Mammary epithelial cell (primary cell): ENCODE measurements around the gene ADGRL3.

ENCODE experiments used
- EZH2 ChIP-seq: IDR thresholded peaks from 2 replicates; pipeline ENCODE4 v1.6.1; 2012; ENCODE audit warnings: low read length, inconsistent platforms, borderline replicate concordance
- TF ChIP-seq, protein P1 (sequence below), 2 donors: IDR thresholded peaks in 1 of 2; conservative IDR thresholded peaks in 1 of 2; 2 replicates each; pipeline ENCODE4 v1.5.1; 2011 to 2012; ENCODE audit warnings: inconsistent platforms in 2 of 2, low read length in 2 of 2, mild to moderate bottlenecking in 2 of 2, control low read depth in 1 of 2, low read depth in 1 of 2; ENCODE audit not compliant: insufficient read depth in 1 of 2; ENCODE audit errors: extremely low read depth in 1 of 2

DNA sequence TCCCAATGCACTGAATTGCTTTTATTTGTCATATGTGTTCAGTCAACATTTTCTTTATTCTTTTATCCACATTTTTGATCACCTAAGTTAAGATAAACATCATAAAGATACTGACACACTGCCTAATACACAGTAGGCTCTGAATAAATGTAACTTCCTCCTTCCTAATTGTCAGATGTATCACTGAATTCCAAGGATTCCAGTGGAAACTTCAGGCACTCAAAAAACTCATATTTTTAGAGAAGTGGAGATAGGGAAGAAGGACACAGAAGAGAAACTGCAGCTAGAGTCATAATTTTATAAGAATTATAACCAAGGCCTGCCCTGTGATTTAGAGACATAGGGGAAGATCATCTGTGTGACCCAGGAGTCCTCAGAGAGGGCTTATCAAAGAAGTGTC is 753.3 kb downstream of the ADGRL3 start:
- TF ChIP-seq, protein P1, sequence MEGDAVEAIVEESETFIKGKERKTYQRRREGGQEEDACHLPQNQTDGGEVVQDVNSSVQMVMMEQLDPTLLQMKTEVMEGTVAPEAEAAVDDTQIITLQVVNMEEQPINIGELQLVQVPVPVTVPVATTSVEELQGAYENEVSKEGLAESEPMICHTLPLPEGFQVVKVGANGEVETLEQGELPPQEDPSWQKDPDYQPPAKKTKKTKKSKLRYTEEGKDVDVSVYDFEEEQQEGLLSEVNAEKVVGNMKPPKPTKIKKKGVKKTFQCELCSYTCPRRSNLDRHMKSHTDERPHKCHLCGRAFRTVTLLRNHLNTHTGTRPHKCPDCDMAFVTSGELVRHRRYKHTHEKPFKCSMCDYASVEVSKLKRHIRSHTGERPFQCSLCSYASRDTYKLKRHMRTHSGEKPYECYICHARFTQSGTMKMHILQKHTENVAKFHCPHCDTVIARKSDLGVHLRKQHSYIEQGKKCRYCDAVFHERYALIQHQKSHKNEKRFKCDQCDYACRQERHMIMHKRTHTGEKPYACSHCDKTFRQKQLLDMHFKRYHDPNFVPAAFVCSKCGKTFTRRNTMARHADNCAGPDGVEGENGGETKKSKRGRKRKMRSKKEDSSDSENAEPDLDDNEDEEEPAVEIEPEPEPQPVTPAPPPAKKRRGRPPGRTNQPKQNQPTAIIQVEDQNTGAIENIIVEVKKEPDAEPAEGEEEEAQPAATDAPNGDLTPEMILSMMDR (conservative IDR thresholded peaks at IDR 0.05 in 1 of 2, IDR thresholded peaks at IDR 0.05 in 1 of 2; ENCODE audit: extremely low read depth in 1 of 2, insufficient read depth in 1 of 2, low read depth in 1 of 2, low read length in 2 of 2), result no peak
- TF ChIP-seq EZH2, result no peak
